HG03060 (cell line): ENCODE data around the gene ROBO1.
"Not testable (repeated sequence)": the region's sequence is repeated elsewhere in the genome, so short reads cannot be mapped to it uniquely, and the experiment has no call there.

Experiments used
- ATAC-seq: cut with Tn5 transposase; IDR thresholded peaks from one replicate; pipeline ENCODE4 v1.9.1; 2021; ENCODE audit warnings: low read depth, moderate number of reproducible peaks; ENCODE audit not compliant: unreplicated experiment

The ROBO1 gene

DNA sequence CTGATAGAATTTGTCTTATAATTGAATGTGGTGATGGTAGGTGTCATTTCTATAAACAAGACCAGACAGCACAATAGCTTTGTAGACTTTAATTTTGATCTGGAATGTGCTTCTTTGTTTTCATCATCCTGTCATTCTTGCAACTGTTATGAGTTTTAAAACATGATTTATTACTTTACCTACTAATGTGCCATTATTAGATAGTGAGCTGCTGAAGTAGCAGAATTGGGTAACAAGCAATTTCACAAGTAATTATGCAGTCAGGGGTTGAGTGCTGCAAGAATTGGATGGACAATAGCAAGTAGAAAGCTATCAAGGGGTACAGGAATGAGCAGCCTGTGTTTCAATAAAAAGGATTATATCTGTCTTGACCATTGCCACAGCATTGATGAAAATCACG lies 975.6 kb downstream of the ROBO1 start:
- no peak for ATAC-seq

DNA sequence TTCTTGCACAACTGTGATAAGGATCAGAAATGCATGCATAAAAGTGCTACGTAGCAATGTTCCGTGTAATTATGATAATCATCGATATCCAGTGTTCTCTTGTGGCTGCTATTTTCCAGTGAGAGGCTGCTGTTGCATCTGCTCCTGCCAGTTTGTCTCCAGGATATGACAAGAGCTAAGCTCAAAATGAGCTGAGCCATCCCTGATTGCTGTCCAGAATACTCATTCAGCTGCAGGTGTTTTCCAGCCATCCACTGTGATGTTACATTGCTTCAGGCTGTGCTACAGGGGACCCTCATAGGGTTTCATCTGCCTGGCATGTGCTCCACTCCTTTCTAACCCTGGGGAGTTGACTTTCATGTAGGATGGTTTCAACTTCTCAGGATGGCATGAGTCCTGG lies 976.0 kb downstream of the ROBO1 start:
- ATAC-seq, result no peak

DNA sequence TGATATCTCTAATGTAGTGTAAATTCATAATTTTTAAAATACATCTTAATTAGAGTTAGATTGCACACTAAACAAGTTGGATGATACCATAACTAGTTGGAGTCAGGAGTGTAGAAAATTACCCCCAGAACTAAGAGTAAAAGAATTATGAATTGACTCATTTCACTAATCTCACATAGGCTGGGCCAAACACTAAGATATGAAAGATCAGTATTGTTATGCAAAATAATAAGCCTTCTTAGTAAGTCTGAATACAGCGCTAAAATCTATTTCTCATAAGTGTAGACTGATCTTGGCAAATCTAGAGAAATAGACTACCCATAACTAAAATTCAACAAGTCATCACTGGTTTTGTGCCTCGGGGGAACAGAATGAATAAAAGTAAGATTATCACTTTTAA lies 979.0 kb downstream of the ROBO1 start:
- ATAC-seq, result no peak

DNA sequence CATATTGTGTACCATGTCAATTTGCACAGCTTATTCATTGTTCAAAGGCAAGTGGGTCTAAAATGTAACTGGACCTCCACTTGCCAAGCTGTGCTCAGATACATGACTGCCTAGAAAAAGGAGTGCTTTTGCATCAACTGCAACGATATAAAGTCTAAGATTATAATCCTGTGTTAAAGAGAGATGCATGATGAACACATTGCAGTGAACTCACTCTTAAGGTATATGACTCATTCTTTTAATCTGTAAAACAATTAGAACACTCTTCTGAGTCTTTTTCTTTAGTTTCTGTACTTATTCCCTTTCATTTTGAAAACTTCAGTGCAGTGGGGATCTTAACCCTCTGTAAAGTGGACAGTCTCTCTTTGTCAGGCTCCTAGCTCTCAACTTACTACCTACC lies 982.8 kb downstream of the ROBO1 start:
- no peak for ATAC-seq

DNA sequence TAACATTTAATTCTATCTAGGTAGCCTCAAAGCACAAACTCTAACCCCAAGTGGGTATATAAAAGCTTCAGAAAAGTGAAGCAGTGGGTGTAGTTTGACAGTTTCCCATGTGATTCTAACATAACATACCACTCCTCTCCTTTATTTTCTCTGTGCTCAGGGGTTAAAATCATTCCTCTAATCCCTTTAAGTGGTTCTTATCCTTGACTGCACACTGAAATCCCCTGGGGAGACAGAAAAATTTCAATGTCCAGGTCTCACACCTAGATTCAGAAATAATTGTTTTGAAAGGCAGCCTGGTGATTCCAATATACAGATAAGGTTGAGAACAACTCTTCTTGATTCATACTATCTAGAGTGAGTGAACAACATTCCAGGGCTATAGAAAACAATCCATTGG lies 986.4 kb downstream of the ROBO1 start:
- no peak for ATAC-seq

DNA sequence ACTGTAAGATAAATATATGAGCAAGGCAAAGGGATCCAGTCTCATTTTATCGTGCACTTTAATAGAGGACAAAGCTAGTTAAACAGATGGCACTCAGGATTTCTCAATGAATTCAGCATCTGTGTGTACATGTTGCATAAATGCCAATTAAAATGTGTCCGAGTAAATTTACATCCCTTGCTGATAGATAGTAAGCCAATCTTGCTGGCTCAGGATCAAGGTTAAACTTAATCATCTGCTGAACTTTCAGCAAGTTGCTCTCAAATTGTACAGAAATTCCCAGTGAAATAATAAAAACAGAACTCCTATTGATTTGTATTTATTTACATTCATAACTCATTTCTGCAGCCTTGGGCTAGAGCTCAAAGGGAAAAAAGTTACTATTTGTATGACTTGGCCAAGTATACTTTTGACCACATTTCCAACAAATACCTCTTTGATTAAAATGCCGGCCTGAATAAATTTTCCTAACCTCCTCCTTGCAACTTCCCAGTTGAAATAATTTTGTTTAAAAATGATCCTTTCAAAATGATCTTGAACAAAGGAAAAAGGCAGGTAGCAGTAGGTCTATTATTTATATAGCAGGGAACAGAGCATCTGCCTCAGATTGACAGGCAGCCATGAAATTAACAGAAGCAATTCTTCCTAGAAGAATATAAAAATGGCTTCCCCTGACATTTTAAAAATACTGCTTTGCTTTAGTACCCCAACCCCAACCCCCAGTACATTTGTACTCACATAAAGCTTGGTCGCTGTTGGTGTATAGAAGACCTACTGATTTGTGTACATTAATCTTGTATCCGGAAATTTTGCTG lies 1001.9 kb downstream of the ROBO1 start:
- no peak for ATAC-seq

DNA sequence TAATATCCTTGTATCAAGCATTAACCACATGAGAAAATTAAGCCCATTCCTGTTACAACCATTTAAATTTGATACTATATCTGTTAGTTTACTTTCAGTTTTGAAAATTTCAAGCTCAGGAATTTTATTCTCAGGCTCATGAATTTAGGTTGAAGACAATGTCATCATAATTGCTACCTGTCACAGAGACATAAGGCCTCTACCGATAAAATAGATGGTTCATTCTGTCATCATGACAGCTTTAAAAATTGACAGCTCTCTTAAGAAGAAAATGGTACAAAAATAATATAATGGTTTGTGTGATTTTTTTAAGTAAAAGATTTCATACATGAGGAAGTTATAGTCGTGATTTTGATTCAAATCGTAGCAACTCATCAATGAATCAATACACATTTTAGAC lies 1003.2 kb downstream of the ROBO1 start:
- ATAC-seq, result no peak

DNA sequence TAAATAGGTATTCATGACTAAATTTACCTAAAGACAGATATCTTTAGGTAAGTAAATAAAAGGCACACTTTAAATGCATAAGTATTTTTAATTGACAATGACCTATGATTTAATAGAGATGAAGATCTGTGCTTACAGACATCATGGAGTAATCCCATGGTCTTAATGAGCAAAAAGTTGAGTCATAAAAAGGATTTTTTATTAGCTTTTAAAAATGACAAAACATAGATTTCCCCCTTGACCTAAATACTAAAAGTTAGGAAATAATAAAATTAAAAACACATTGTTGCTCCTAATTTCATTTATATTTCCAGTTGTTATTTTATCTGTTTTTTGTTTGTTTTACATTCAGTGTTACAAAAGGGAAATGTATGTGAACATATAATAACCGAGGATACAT lies 1005.7 kb downstream of the ROBO1 start:
- no peak for ATAC-seq

DNA sequence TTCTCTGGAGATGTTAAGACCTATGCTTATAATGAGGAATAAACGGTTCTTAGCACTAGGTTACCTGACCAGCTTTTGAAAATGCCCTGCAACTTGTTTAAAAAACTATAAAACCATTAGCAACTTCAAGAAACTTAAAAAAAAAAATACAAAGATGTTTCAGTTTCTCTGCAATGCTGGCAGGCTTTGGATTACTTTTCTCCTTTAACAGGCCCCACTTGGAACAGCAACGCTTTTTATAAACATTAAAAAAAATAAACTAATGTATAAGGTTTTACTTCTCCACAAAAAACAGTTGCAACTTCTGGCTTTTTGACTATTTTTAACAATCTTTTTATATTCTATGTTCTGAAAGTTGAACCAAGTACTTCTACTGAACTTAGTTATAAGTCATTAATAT lies 1006.7 kb downstream of the ROBO1 start:
- ATAC-seq, result no peak

DNA sequence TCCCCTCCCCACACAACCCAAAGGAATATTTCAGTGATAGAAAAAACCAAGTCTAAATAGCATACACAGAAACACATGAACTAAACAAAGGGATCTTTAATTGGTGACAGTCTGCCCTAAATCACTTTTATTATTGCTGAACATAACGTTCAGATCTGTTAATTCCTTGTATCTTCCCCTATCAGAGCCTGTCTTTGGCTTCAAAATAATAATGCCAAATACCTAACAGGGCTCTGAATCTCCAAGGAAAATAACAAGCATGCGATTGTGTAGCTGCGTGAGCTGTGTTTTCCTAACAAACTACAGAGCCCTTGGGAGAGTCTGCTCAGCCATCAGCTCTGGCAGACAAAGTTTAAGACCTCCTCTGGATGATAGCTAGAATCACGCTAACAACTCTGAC lies 1010.1 kb downstream of the ROBO1 start:
- ATAC-seq, result no peak

DNA sequence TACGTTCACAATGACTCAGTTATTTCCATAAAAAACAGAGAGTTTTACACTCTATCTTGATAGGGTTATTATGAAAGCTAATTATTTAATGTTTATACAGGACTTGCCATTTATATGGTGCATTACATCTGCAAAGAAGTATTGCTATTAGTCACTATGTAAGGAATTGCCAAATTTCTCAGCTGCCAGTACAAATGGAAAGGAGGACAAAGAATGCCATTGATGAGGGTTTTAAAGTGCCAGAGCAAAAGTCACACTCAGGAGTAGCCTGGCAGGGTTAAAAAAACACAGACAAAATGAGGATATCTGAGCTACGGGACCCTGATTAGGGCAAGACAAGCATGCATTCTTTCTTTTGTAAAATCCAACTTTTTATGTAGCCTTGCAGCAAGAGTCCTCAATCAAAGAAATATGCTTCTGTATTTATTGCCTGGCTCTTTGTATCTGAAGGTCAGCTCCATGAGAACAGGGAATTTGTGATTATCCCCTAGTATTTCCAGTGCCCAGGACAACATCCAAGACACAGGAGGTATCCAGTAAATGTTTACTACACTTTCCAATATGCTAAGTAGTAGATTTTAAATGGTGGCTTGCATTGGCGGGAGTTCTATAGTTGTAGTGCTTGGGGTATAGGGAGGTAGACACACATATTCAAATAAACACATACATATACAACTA lies 1013.6 kb downstream of the ROBO1 start:
- no peak for ATAC-seq

DNA sequence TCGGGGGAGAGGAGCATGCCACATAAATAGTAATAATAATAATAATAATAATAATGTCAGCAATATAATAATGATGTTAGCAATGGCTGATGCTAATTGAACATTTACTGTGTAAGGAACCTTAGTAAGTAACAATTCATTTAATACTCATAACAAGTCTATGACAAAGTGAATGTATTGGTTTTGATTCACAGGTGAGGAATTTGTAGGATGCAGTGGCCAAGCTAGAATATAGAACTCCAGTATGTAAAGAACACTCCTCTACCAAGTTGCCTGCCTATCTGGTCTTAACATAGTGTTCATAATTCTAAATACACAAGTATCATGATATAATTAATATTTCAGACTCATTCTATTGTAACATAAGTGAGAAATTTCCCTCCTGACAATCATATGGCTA lies 1016.5 kb downstream of the ROBO1 start:
- no peak for ATAC-seq

DNA sequence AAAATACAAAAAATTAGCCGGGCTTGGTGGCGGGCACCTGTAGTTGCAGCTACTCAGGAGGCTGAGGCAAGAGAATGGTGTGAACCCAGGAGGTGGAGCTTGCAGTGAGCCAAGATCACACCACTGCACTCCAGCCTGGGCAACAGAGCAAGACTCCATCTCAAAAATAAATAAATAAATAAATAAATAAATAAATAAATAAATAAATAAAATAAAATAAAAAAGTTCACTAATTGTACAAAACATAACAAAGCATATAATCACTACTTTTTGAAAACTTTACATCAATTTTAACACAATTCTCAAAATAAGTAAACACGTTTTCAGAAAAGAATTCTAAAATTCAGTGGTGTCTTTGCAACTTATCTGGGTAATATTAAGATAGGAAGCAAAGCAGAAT lies 1017.5 kb downstream of the ROBO1 start:
- not testable (repeated sequence) for ATAC-seq

DNA sequence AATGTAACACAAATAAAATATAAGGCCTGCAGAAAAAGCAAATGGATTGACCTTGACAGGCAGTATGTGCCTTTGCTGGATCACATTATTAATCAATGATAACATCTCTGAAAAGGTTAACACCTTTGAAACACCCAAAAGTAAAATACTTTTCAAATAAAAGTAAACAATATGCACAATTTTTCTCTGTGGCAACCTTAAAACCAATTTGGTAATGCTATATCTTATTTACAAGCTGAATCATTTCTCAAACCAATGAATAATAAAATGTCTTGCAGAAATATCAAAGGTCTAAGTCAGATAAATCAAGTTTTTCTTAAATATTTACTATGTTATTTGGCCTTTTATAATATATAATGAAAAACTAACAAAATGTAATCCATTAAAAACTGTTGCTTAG lies 1018.7 kb downstream of the ROBO1 start:
- ATAC-seq, result no peak

DNA sequence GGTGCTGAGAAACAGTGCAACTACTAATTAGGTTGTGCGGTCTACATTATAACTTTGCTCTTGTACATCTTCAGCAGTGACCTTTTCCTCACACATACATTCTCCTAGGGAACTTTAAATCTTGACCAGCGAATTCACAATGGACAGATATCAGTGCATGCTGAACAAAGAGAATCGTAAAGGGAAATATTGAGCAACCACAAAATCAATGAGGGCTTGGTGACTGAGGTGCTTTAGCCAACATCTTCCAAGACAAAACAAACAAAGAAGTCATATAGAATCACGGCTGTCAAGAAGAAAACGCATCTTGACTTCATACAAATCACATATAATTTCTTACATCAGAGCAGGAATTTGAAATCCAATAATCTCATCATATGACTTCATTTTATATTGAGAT lies 1022.0 kb downstream of the ROBO1 start:
- ATAC-seq, result no peak

DNA sequence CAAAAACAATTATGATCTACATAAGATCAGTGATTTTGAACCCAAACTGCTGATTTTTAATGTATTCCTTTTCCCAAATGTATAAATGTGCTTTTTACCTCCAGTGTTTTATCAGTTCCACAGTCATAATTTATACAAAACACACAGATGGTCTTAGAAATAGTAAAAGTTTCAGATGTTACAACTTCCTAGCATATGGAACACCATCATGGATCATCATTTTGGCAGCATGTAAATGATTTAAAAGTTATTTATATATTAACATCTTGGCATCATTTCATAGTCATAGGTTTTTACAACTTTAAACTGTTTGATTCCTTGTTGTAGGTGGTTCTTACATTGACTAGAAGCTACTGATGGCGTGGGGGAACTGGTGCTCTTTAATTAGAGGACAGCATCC lies 1025.3 kb downstream of the ROBO1 start:
- ATAC-seq, result no peak

DNA sequence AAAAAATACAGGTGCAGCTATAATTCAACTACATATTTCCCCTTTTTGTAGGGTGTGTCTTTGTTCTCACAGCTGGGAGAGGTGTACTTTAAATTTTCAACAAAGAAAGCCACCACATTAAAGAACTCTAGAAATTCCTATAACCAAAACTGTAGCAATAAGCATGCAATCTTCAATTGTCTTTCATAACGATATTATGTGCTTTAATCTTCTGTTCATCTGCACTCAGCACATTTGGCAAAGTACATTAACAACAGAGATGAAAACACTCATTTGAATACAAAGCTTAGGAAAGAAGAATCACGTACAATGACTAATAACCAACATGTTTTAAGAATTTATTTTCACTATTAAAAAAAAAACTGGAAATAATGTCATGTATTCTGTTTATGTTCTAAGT lies 1025.8 kb downstream of the ROBO1 start:
- no peak for ATAC-seq

DNA sequence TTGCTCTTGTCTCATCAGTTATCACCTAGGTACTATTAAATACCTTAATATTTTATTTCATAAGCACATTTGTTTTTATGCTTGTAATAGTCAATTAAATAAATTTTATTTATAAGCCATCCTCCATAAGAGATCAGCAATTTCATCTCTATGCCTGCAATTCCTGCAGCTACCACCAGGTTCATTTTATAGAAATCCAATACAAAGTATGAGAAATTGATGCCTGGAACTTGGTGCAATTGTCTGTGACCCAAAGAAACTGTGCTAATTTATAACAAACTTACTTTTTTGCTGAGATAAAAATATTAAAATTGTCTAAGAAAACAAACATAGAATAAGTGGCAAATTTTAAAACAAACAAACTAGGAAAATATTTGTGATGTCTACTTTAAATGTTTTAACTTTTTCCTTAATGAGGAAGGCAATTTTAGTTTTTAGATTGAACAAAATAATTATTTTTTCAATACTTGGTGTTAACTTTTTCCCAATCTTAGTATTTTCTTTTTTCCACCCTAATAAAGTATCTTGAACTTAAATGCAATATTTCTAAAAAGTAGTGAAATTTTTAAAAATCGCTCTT lies 1026.6 kb downstream of the ROBO1 start:
- no peak for ATAC-seq

DNA sequence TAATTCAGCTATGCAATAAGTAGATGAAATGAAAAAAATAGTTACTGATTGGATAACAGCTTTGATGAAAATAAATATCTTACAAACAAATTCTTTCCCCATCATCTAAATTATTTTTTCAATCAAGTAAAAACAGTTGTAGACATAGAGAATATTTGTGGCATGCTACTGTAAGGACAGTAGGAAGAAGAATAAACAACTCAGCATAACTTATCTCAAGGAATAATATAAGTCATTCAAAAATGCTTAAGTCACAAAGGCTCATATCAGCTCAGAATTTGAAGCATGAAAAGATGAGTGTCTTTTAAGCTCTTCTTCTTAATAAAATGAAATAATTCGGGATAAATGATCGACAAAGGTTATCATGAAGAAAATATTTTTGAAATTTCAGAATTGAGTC lies 1029.0 kb downstream of the ROBO1 start:
- no peak for ATAC-seq

DNA sequence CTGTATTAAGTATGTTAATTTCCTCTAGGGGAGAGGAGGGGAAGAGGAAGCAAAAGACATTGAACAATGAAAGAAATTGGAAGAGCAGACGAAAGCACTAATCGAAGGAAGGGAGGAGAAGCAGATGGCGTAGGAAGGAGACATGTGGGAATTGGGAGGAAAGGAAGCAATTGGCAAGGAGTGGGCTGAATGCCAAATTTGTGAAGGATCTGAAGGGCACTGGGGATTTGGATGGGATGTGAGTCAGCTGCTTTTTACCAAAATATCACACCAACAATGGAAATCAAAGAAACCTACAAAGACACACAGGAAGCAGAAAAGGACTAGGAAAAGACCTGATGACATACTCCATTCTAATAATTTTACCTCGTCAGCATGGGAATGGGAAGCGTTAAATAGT lies 1029.8 kb downstream of the ROBO1 start:
- no peak for ATAC-seq

DNA sequence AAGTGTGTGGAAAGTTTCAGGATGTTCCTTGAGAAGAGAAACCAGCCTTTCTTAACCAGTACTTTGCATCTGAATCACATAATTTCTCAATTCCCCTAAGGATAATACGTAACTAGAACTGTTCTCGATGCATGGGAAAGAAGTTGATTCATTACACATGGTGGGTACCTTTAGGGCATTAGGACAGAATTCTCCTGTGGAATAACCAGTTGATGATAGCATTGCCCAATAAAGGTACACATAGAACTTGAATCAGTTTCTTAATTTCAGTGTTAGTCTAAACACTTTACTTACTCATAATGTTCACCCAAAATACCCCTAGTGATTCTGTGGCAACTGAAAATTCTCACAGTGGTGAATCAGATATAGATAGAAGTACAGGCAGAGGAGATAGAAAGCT lies 1030.9 kb downstream of the ROBO1 start:
- ATAC-seq, result no peak

DNA sequence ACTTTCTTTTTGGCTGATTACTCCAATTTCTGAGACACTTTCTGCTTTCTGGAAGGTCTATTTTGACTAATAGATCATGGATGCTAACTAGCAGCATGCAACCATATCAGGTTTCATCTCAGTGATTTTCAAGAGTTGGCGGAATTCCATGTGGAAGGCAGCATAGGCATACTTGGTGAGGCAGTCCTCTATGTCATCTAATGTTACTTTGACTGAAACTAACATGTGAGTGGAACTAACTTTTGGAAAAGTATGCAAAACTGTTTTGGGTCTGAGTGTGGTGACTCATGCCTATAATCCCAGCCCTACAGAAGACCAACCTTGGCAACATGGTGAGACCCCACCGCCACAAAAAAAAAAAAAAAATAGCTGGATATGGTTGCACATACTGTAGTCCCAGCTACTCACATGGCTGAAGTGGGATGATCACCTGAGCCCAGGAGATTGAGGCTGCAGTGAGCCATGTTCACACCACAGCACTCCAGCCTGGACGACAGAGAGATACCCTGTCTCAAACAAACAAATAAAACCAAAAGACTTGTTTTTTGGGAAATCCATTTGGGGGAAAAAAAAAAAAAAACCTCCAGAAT lies 1033.7 kb downstream of the ROBO1 start:
- ATAC-seq, result no peak
